WI38 (cell line): ENCODE results near the gene KRT1.

Experiments used
- H3K4me3 ChIP-seq: 2 replicates; pipeline ENCODE4 v1.5.1; 2011; ENCODE audit warnings: low read depth, mild to moderate bottlenecking, control low read depth, low read length
- CTCF ChIP-seq: IDR thresholded peaks from 2 replicates; pipeline ENCODE4 v1.5.1; 2012; ENCODE audit warnings: low read depth, mild to moderate bottlenecking, control low read depth, low read length

The KRT1 gene

DNA sequence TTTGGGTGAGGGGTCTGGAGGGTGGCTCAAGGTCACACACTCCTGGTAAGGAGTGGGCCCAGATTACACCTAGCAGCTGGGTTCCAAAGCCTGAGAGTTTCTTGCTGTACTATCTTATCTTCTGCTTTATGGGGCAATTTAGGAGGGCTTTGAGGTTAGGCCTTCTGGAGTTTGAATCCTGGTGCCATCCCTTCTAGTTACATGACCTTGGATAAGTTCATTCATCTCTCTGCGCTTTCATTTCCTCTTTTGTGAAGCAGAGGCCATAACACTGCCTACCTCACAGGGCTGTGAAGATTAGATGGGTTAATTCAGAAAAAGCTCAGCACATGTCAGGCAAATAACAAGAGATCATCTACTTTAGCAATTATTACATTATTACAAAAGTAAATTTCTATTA is 30.5 kb upstream of the KRT1 start:
- no peak for TF ChIP-seq CTCF

DNA sequence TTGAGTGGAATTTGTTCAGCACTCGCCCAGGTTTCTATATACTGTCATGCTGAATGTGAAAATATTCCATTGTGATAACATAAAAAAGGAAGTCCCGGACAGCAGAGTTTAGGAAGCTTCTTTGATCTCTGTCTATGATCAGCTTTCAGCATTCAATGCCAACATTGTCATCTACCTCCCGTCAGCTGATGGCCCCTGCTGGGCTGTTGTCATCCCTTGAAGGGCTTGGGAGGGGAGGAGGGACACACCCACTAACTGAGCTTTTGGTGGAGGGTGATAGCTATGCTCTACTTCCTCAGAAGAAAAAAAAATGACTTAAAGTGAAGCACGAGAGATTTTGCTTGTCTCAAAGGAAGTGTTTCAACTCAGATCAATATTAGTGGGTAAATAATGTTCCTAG is 27.8 kb upstream of the KRT1 start:
- TF ChIP-seq CTCF = no peak
- no peak overlapping the region for H3K4me3 ChIP-seq

More for the DNA sequence above, 30.5 kb upstream of the KRT1 start:
- H3K4me3 ChIP-seq = no peak overlapping the region

- no peak overlapping the region for H3K4me3 ChIP-seq
- no peak for TF ChIP-seq CTCF
These were observed 24.3 kb upstream of the KRT1 start for GRCh38 chr12:52704464-52704863.

DNA sequence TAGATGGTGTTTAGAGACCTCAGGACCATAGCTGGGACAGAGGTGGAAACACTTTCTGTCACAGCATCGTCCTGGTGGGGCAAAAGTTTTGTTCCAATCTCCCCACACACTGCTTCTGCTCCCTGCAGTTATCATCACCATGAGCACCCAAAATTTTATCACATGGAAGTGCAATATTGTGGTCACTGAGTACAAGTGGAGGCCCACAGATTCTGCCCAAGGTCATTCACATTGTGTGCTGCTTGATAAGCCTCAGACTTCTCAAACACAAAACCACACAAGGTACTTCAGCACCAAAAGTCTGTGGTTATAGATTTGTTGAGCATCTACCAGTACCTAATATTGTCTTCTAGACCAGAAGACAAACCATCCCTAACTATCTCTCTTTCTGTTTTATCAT is 23.7 kb upstream of the KRT1 start:
- no peak for TF ChIP-seq CTCF
- H3K4me3 ChIP-seq = no peak overlapping the region

DNA sequence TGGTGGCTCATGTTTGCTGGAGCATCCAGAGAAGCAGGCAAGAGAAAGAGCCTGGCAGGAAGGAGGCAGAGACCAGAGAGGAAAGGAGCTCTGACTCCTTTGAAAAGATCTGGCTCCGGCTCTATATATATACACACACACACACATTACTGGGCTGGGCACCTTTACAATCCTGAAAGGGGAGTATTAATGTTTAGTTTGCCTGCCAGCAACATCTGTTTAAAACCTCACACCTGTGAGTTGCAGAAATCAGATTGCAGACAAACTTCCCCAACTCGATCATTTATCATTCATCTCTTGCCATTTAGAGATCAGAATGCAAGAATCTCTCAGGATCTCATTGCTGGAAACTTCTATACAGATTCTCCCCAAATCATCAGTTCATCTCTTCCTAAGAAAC is 23.2 kb upstream of the KRT1 start, which contains the start of gene KRT77:
KRT77 (minus strand) TSS at position 101 of the 400 bp plus-strand sequence; CDS start at position 11, 90 bp downstream.
- H3K4me3 ChIP-seq = no peak within 1 kb of the TSS

GRCh38 chr12:52702338-52702737 is 22.1 kb upstream of the KRT1 start:
- no peak for TF ChIP-seq CTCF
- H3K4me3 ChIP-seq = no peak overlapping the region

More for the DNA sequence above, 23.2 kb upstream of the KRT1 start, which contains the start of gene KRT77:
- TF ChIP-seq CTCF = no peak

DNA sequence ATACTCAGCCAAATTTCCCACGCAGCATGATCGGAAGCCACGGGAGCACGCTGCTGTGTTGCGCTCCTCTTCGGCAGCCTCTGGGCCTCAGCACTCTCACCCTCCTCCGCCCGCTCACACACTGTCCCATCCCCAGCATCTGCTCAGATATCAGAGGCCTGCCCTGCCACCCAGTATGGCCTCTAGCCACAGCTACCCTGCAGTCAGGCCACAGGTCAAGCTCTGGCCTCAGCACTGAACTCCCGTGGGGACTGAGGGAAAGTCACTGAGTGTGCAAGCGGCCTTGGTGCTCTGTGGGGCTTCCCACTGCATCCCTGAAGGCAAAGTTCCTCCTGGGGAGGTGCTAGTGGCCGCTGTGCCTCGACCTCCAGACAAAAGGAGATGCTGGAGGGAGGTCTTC is 21.1 kb upstream of the KRT1 start:
- H3K4me3 ChIP-seq = no peak overlapping the region
- TF ChIP-seq CTCF = no peak
